GM12891 (cell line): ENCODE data around the gene KCTD21.

ENCODE experiments used
- DNase-seq: peaks from one replicate; pipeline ENCODE4 v3.0.0; 2011; ENCODE audit warnings: low spot score; ENCODE audit not compliant: insufficient read length
- FAIRE-seq: peaks from 2 replicates; lab custom pipeline; 2011; peaks lifted over from hg19 to GRCh38; lab: Jason Lieb, UNC
- PAX5 ChIP-seq: IDR thresholded peaks from 2 replicates; pipeline ENCODE4 v1.6.1; 2011; ENCODE audit warnings: low read length, moderate library complexity, mild to moderate bottlenecking; ENCODE audit not compliant: insufficient read depth, severe bottlenecking
- POLR2A ChIP-seq: IDR thresholded peaks from 2 replicates; pipeline ENCODE4 v1.6.1; 2011; ENCODE audit warnings: low read depth, low read length, control low read depth
- POLR2AphosphoS5 ChIP-seq: IDR thresholded peaks from 2 replicates; pipeline ENCODE4 v1.6.1; 2011; ENCODE audit warnings: low read depth, low read length, control low read depth
- POU2F2 ChIP-seq: IDR thresholded peaks from 2 replicates; pipeline ENCODE4 v1.6.1; 2011; ENCODE audit warnings: low read depth, mild to moderate bottlenecking, control low read depth, low read length, moderate library complexity
- SPI1 ChIP-seq: IDR thresholded peaks from 2 replicates; pipeline ENCODE4 v1.6.1; 2011; ENCODE audit warnings: low read depth, low read length, control low read depth
- TAF1 ChIP-seq: IDR thresholded peaks from 2 replicates; pipeline ENCODE4 v1.6.1; 2011; ENCODE audit warnings: low read depth, low read length, control low read depth

KCTD21 gene

GRCh38 chr11:78147807-78148206 is 40.6 kb downstream of the KCTD21 start:
- no peak for TF ChIP-seq SPI1
- no peak for DNase-seq
- FAIRE-seq, result no peak

GRCh38 chr11:78145511-78146025 is 42.9 kb downstream of the KCTD21 start:
- FAIRE-seq (no peak), DNase-seq (no peak)
- TF ChIP-seq SPI1 (no peak), POU2F2 (no peak), TAF1 (no peak), POLR2A (no peak)

DNA sequence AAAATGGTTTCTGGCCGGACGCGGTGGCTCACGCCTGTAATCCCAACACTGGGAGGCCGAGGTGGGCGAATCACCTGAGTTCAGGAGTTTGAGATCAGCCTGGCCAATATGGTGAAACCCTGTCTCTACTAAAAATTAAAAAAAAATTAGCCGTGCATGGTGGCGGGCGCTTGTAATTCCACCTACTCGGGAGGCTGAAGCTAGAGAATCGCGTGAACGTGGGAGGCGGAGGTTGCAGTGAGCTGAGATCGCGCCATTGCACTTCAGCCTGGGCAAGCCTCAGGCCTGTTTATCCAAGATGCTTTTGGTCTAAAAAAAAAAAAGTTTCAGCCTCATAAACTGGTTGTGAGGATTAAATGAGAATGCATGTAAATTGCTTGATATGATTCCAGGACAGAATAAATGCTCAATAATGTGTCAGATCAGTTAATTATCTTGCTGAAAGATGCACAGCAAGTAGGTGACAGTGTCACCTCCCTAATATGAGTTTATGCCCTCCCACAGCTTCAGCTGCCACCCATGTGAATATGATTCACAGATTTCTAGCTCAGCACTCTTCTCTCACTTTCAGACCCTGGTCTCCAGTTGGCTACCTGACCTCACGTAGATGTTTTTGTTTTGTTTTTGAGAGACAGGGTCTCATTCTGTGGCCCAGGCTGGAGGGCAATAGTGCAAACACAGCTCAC is 47.9 kb downstream of the KCTD21 start:
- DNase-seq, result no peak
- TF ChIP-seq POLR2AphosphoS5 (no peak), POU2F2 (no peak)

GRCh38 chr11:78139422-78140391 is 48.7 kb downstream of the KCTD21 start, which contains the start of gene ALG8:
Gene ALG8, minus strand, starts transcription at chr11:78139626. Its CDS starts 38 bp downstream, at chr11:78139588.
- peak; percentile 91 for TF ChIP-seq TAF1
- peak; percentile 91 for TF ChIP-seq POLR2A
- TF ChIP-seq POU2F2, result no peak
- TF ChIP-seq POLR2AphosphoS5, result peak; percentile 90
- TF ChIP-seq PAX5, result no peak
- no peak for TF ChIP-seq SPI1
- DNase-seq, result peak; percentile 91
- peak; percentile 95 for FAIRE-seq

More for the DNA sequence above, 47.9 kb downstream of the KCTD21 start:
- peak; percentile 23 for FAIRE-seq

- TF ChIP-seq POLR2AphosphoS5 (no peak), POLR2A (no peak), TAF1 (no peak), POU2F2 (no peak), SPI1 (no peak), PAX5 (no peak)
- FAIRE-seq, result peak; percentile 23
- no peak for DNase-seq
These were observed 49.6 kb downstream of the KCTD21 start for GRCh38 chr11:78138694-78139421.

- DNase-seq (no peak), FAIRE-seq (no peak)
- no peak for TF ChIP-seq PAX5
- TF ChIP-seq TAF1, result no peak
- TF ChIP-seq POU2F2, result no peak
- no peak for TF ChIP-seq POLR2AphosphoS5
- no peak for TF ChIP-seq POLR2A
- no peak for TF ChIP-seq SPI1
These were observed 50.1 kb downstream of the KCTD21 start for GRCh38 chr11:78138291-78138690.

DNA sequence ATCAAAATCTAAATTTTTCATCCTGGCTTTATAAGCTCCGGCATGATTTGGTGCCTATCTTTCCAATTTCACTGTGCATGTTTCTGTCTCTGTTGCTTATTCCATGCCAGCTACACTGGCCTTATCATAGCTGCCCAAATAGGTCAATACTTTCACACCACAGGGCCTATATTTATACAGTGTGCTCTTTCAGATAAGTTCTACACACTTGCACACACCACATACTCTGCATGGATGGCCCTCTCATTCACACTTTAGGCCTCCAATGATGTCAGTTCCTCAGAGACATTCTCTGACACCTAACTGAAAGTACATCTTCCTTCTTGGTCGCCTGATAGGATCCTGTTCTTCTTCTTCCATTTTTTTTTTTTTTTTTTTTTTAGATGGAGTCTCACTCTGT is 56.0 kb downstream of the KCTD21 start:
- DNase-seq (no peak), FAIRE-seq (no peak)
- TF ChIP-seq TAF1 (no peak), POLR2AphosphoS5 (no peak), PAX5 (no peak), POU2F2 (no peak), SPI1 (no peak), POLR2A (no peak)

DNA sequence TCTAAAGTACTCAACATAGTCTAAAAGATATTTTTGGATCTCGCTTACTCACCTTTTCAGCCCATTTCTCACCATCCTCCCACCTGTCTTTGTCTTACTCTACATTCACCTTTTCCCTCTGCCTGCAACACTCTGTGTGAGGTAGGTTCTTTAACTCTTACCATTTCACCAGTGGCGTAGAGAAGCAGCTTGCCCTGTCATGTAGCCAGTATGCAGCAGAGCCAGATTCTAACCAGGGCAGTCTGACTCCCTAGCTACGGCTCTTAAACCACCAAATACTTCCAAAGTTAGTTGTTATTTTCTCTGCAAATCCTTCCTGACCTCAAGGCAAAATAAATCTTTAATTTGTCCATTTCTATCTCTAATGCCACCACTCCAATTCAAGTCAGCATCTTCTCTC is 56.5 kb downstream of the KCTD21 start:
- no peak for FAIRE-seq
- DNase-seq, result no peak
- TF ChIP-seq SPI1 (no peak), POLR2AphosphoS5 (no peak), PAX5 (no peak), POU2F2 (no peak)

GRCh38 chr11:78127403-78127802 is 61.0 kb downstream of the KCTD21 start:
- TF ChIP-seq TAF1 (no peak), PAX5 (no peak), POLR2A (no peak), SPI1 (no peak), POLR2AphosphoS5 (no peak), POU2F2 (no peak)
- DNase-seq (no peak), FAIRE-seq (no peak)
